ENCODE measurements around the gene VWF.

DNA sequence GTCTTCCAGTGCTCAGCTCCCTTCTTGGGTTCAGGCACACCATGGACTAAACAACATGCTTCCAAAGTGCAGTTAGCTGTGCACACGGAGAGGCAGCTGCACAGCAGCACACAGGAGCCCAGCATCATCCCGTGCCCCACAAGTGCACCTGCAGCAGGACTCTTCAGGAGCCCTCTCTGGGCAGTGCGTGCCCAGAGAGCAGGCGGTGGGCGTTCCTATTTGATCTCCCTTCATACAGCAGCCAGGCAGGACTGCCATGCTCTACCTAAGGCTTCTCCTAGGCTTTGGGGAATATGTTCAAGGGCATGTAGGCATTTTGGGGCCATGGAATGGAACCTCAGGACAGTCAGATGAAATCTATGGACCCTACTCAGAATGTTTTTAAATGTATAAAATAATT is 214.9 kb downstream of the VWF start:
- no peak for TF ChIP-seq CTCF (IDR thresholded peaks at IDR 0.05; ENCODE audit: low read depth, low read length)
- TF ChIP-seq POLR2A (IDR thresholded peaks at IDR 0.05; ENCODE audit: extremely low read depth, insufficient read length): no peak

All from NB4 (cell line).